IMR-90 (cell line): ENCODE measurements around the gene ZFAND2B. TPM values are rescaled to one million over a fixed set of nuclear protein-coding genes. Genes with fewer than 3 reads are reported as not detected.

Source experiments
- ATAC-seq: fragments of 200-7000 bp; cut with Tn5 transposase; 2 replicates; pipeline ENCODE4 v1.9.1; 2020; ENCODE audit warnings: low read depth, mild to moderate bottlenecking, moderate library complexity
- BruUV-seq: library from RNA; stranded (reverse); fragments of 400-500 nt; replicated peaks from 2 replicates; lab custom pipeline; 2021; lab: Mats Ljungman, UMichigan
- CTCF ChIA-PET: fragments of 300-600 bp; formaldehyde crosslinking; extraction: SDS; loops from one replicate; lab custom pipeline; 2021; ENCODE audit warnings: antibody characterized with exemption; lab: Yijun Ruan, JAX
- POLR2A ChIA-PET: fragments of 300-600 bp; sonication (Branson Sonifier 250); formaldehyde crosslinking; loops from one replicate; lab custom pipeline; 2022; ENCODE audit warnings: antibody characterized with exemption; ENCODE audit not compliant: unreplicated experiment; lab: Charles Lee
- DNase-seq: peaks from one replicate; pipeline ENCODE4 v3.0.0; 2013
- H2AFZ ChIP-seq: replicated peaks from 2 replicates; pipeline ENCODE3; 2013; ENCODE audit warnings: low read length, mild to moderate bottlenecking; ENCODE audit not compliant: poor library complexity
- H2AK5ac ChIP-seq: 2 replicates; pipeline ENCODE4 v1.6.1; 2013; ENCODE audit warnings: low read depth, low read length, inconsistent platforms
- H2AK9ac ChIP-seq: replicated peaks from 2 replicates; pipeline ENCODE3; 2013; ENCODE audit warnings: mild to moderate bottlenecking, low read depth, low read length, moderate library complexity; ENCODE audit not compliant: poor library complexity
- H2BK120ac ChIP-seq: 2 replicates; pipeline ENCODE4 v1.6.1; 2013; ENCODE audit warnings: low read depth, low read length, inconsistent platforms
- H2BK15ac ChIP-seq: 3 replicates; pipeline ENCODE4 v1.6.1; 2013; ENCODE audit warnings: low read depth, low read length, inconsistent platforms
- H2BK20ac ChIP-seq: 2 replicates; pipeline ENCODE4 v1.6.1; 2013; ENCODE audit warnings: low read depth, mild to moderate bottlenecking, inconsistent platforms, low read length, moderate library complexity
- H2BK5ac ChIP-seq: 2 replicates; pipeline ENCODE4 v1.6.1; 2013; ENCODE audit warnings: mild to moderate bottlenecking, low read depth, low read length, inconsistent platforms; ENCODE audit not compliant: poor library complexity, severe bottlenecking
- H3K14ac ChIP-seq: replicated peaks from 2 replicates; pipeline ENCODE4 v1.6.1; 2013; ENCODE audit warnings: low read depth, low read length, inconsistent platforms
- H3K18ac ChIP-seq: 2 replicates; pipeline ENCODE4 v1.6.1; 2013; ENCODE audit warnings: low read depth, low read length, control low read depth
- H3K23ac ChIP-seq: 2 replicates; pipeline ENCODE4 v1.6.1; 2013; ENCODE audit warnings: low read depth, low read length, inconsistent platforms
- H3K27ac ChIP-seq: 2 replicates; pipeline ENCODE4 v1.5.1; 2013; ENCODE audit warnings: mild to moderate bottlenecking, control low read depth, low read length; ENCODE audit not compliant: insufficient read depth
- H3K27me3 ChIP-seq: 2 replicates; pipeline ENCODE4 v1.6.1; 2013; ENCODE audit warnings: low read length; ENCODE audit not compliant: control insufficient read depth, insufficient read depth
- H3K36me3 ChIP-seq: 2 replicates; pipeline ENCODE4 v1.6.1; 2013; ENCODE audit warnings: low read length, mixed read lengths; ENCODE audit not compliant: control insufficient read depth, insufficient read depth
- H3K4ac ChIP-seq: 2 replicates; pipeline ENCODE4 v1.6.1; 2013; ENCODE audit warnings: low read depth, low read length, inconsistent platforms
- H3K4me1 ChIP-seq: 2 replicates; pipeline ENCODE4 v1.6.1; 2013; ENCODE audit warnings: low read length, mixed read lengths; ENCODE audit not compliant: control insufficient read depth, insufficient read depth
- H3K4me2 ChIP-seq: 2 replicates; pipeline ENCODE4 v1.6.1; 2013; ENCODE audit warnings: low read depth, mild to moderate bottlenecking, control low read depth, low read length, moderate library complexity
- H3K4me3 ChIP-seq: 2 replicates; pipeline ENCODE4 v1.5.1; 2013; ENCODE audit warnings: low read depth, mild to moderate bottlenecking, control low read depth, low read length, moderate library complexity; ENCODE audit not compliant: insufficient read depth
- H3K56ac ChIP-seq: 2 replicates; pipeline ENCODE4 v1.6.1; 2013; ENCODE audit warnings: low read length, inconsistent platforms; ENCODE audit not compliant: insufficient read depth; ENCODE audit errors: extremely low read depth
- H3K79me1 ChIP-seq, 2 experiments: 2 replicates each; pipeline ENCODE4 v1.6.1; 2013; ENCODE audit warnings: low read length in 2 of 2, inconsistent platforms in 1 of 2, low read depth in 1 of 2
- H3K9ac ChIP-seq: 2 replicates; pipeline ENCODE4 v1.6.1; 2013; ENCODE audit warnings: low read depth, low read length, control low read depth
- H3K9me1 ChIP-seq: 2 replicates; pipeline ENCODE4 v1.6.1; 2013; ENCODE audit warnings: low read length, inconsistent platforms; ENCODE audit not compliant: insufficient read depth
- H3K9me3 ChIP-seq: 2 replicates; pipeline ENCODE4 v1.6.1; 2013; ENCODE audit warnings: low read length; ENCODE audit not compliant: control insufficient read depth, insufficient read depth
- H4K20me1 ChIP-seq: 2 replicates; pipeline ENCODE4 v1.6.1; 2013; ENCODE audit warnings: low read length, inconsistent platforms; ENCODE audit not compliant: insufficient read depth
- H4K5ac ChIP-seq: 2 replicates; pipeline ENCODE4 v1.6.1; 2013; ENCODE audit warnings: mild to moderate bottlenecking, low read depth, low read length, control low read depth
- H4K8ac ChIP-seq, 2 experiments: 2 replicates each; pipeline ENCODE4 v1.6.1; 2013; ENCODE audit warnings: low read depth in 2 of 2, low read length in 2 of 2, control low read depth in 1 of 2, inconsistent platforms in 1 of 2
- H4K91ac ChIP-seq: 2 replicates; pipeline ENCODE4 v1.6.1; 2013; ENCODE audit warnings: low read depth, low read length, inconsistent platforms; ENCODE audit not compliant: insufficient read depth
- BHLHE40 ChIP-seq: fragments of 150-350 bp; IDR thresholded peaks from 2 replicates; pipeline ENCODE4 v1.6.1; 2016; ENCODE audit warnings: mild to moderate bottlenecking, low read depth, low read length
- CHD1 ChIP-seq: IDR thresholded peaks from 2 replicates; pipeline ENCODE4 v1.6.1; 2012; ENCODE audit warnings: low read depth, low read length, improper control_type of control experiment
- FOS ChIP-seq: fragments of 150-350 bp; IDR thresholded peaks from 2 replicates; pipeline ENCODE4 v1.6.1; 2016; ENCODE audit warnings: low read depth, low read length
- MAFK ChIP-seq: IDR thresholded peaks from 2 replicates; pipeline ENCODE4 v1.6.1; 2012; ENCODE audit warnings: low read depth, low read length, improper control_type of control experiment
- MAZ ChIP-seq: IDR thresholded peaks from 2 replicates; pipeline ENCODE4 v1.6.1; 2012; ENCODE audit warnings: low read depth, mild to moderate bottlenecking, low read length, improper control_type of control experiment, moderate library complexity, borderline replicate concordance
- MXI1 ChIP-seq: IDR thresholded peaks from 2 replicates; pipeline ENCODE4 v1.6.1; 2012; ENCODE audit warnings: low read depth, mild to moderate bottlenecking, low read length, moderate library complexity, borderline replicate concordance
- NFE2L2 ChIP-seq: fragments of 150-350 bp; IDR thresholded peaks from 2 replicates; pipeline ENCODE4 v1.6.1; 2016; ENCODE audit warnings: low read depth, mild to moderate bottlenecking, low read length
- RAD21 ChIP-seq: IDR thresholded peaks from 2 replicates; pipeline ENCODE4 v1.6.1; 2012; ENCODE audit warnings: low read length, improper control_type of control experiment
- RCOR1 ChIP-seq: IDR thresholded peaks from 2 replicates; pipeline ENCODE4 v1.6.1; 2012; ENCODE audit warnings: mild to moderate bottlenecking, low read length, improper control_type of control experiment; ENCODE audit not compliant: insufficient replicate concordance
- RFX5 ChIP-seq: IDR thresholded peaks from 2 replicates; pipeline ENCODE4 v1.8.0; 2012; ENCODE audit warnings: low read depth, mild to moderate bottlenecking, low read length, moderate library complexity
- SMC3 ChIP-seq: fragments of 150-350 bp; IDR thresholded peaks from 2 replicates; pipeline ENCODE4 v1.6.1; 2016; ENCODE audit warnings: low read depth, mild to moderate bottlenecking, antibody characterized with exemption, low read length, moderate library complexity
- WGBS, 2 experiments: methylation state at CpG; one replicate each; pipeline versions ENCODE4 v1.1.5 to v1.1.7; 2013; ENCODE audit warnings: missing lambda C conversion rate in 2 of 2; ENCODE audit not compliant: insufficient read length in 1 of 2; ENCODE audit errors: extremely low coverage in 2 of 2; 5-methylcytosine and 5-hydroxymethylcytosine counted together
- dilution Hi-C: fragments of 300-500 bp; cut with HindIII; formaldehyde crosslinking; loops from one replicate; pipeline ENCODE4 v1.14.3; 2018; ENCODE audit warnings: low sequenced_read_pairs; ENCODE audit not compliant: unreplicated experiment
- in situ Hi-C: fragments of 300-500 bp; cut with MboI; formaldehyde crosslinking; loops from 3 replicates; pipeline ENCODE4 v1.14.3; 2019; ENCODE audit warnings: low sequenced_read_pairs, inconsistent platforms, mixed read lengths
- intact Hi-C: fragments of 100-400 bp; cut with micrococcal nuclease; formaldehyde crosslinking; loops from 2 replicates; pipeline ENCODE4 v1.10.0; 2022
- polyA plus RNA-seq, 3 experiments: library from polyadenylated mRNA; depleted of rRNA; stranded (reverse); fragments of >200 nt; gene quantifications; 2 replicates each; pipeline ENCODE4 v1.2.3, GENCODE V29; 2012; ENCODE audit warnings: low replicate concordance in 1 of 3
- total RNA-seq: library from RNA; depleted of rRNA; stranded (reverse); fragments of >200 nt; gene quantifications from 2 replicates; pipeline ENCODE4 v1.2.3, GENCODE V29; 2012
- TF ChIP-seq, protein P1 (sequence below): conservative IDR thresholded peaks from 2 replicates; pipeline ENCODE4 v1.5.1; 2012; ENCODE audit warnings: mild to moderate bottlenecking, low read depth, low read length, improper control_type of control experiment
- TF ChIP-seq, protein P2 (sequence below): fragments of 150-350 bp; IDR thresholded peaks from 2 replicates; pipeline ENCODE4 v1.6.1; 2016; ENCODE audit warnings: low read depth, mild to moderate bottlenecking, low read length, moderate library complexity, borderline replicate concordance
- TF ChIP-seq, protein P3 (sequence below): fragments of 150-350 bp; IDR thresholded peaks from 2 replicates; pipeline ENCODE4 v1.6.1; 2017; ENCODE audit warnings: mild to moderate bottlenecking, antibody characterized with exemption, low read length, low read depth

The ZFAND2B gene
- total and polyA plus RNA-seq, 2 of the 4 experiments (the other 2 are of a cell fraction), result 25.5 to 38.3 TPM

DNA sequence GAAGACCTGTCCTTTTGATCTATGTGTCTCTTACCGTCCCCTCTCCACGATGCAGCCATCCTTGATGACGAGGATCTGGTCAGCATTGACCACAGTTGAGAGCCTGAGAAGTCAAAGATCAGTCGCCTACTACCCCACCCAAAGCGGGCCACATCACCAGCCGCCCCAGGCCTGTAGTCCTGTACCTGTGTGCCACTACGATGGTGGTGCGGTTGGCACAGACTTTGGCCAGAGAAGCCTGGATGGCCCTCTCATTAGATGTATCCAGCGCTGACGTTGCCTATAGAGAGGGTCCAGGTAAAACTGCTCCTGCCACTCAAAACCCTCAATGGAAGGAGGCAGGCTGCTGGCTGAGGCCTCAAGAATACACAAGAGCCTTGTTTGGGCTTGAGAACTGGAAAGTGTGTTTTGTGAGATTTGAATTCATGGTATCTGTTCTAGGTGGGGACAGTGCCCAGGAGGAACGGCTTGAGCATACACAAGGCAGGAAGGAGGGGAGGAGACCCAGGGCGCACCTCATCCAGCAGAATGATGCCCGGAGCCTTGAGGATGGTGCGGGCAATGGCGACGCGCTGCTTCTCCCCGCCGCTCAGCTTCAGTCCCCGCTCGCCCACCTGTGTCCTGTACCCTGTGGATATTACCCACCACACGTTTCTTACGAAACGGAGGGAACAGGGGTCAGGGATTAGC, 3.8 kb downstream of the ZFAND2B start:
- DNase-seq (no peak), ATAC-seq (no peak)
- intact Hi-C loops, result no loop called here
- no peak overlapping the region for H2AFZ ChIP-seq
- no peak overlapping the region for H3K14ac ChIP-seq
- 100% methylated on average over 6 of the region's 24 CpGs; no CpG with 5 or more reads in 1 of the 2 experiments for WGBS, 2 experiments
- peaks cover 13% of the 10 kb centered on the region for H4K20me1 ChIP-seq
- POLR2A ChIA-PET, result no interaction called here
- no peak overlapping the region for H3K4ac ChIP-seq
- H4K5ac ChIP-seq, result no peak overlapping the region
- BruUV-seq, result no TSS peak
- H3K79me1 ChIP-seq, result peaks cover 5 to 29% of the 10 kb centered on the region in 2 experiments; a peak in 3 of 4 replicates
- CTCF ChIA-PET, result no interaction called here
- H2BK5ac ChIP-seq, result no peak overlapping the region
- no peak overlapping the region for H2AK5ac ChIP-seq
- H3K9me3 ChIP-seq, result no peaks in the 10 kb centered on the region
- no peak overlapping the region for H3K56ac ChIP-seq
- H3K23ac ChIP-seq, result no peak overlapping the region
- no peak overlapping the region for H3K27ac ChIP-seq
- no peak overlapping the region for H2BK120ac ChIP-seq
- no peak overlapping the region for H2BK20ac ChIP-seq
- no peaks in the 10 kb centered on the region for H3K27me3 ChIP-seq
- H3K4me1 ChIP-seq, result peaks cover 16% of the 10 kb centered on the region
- peaks cover 8% of the 10 kb centered on the region; the same call in 1 of the 2 replicates for H3K9me1 ChIP-seq
- no peak overlapping the region for H3K4me2 ChIP-seq
- in situ Hi-C loops, result no loop called here
- no peak overlapping the region for H3K9ac ChIP-seq
- H3K4me3 ChIP-seq, result no peak overlapping the region
- no peak overlapping the region for H2BK15ac ChIP-seq
- TF ChIP-seq, protein P1, sequence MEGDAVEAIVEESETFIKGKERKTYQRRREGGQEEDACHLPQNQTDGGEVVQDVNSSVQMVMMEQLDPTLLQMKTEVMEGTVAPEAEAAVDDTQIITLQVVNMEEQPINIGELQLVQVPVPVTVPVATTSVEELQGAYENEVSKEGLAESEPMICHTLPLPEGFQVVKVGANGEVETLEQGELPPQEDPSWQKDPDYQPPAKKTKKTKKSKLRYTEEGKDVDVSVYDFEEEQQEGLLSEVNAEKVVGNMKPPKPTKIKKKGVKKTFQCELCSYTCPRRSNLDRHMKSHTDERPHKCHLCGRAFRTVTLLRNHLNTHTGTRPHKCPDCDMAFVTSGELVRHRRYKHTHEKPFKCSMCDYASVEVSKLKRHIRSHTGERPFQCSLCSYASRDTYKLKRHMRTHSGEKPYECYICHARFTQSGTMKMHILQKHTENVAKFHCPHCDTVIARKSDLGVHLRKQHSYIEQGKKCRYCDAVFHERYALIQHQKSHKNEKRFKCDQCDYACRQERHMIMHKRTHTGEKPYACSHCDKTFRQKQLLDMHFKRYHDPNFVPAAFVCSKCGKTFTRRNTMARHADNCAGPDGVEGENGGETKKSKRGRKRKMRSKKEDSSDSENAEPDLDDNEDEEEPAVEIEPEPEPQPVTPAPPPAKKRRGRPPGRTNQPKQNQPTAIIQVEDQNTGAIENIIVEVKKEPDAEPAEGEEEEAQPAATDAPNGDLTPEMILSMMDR, result no peak
- TF ChIP-seq MXI1 (no peak), MAZ (no peak), FOS (no peak), CHD1 (no peak), NFE2L2 (no peak), RAD21 (no peak), BHLHE40 (no peak), RFX5 (no peak), MAFK (no peak), RCOR1 (no peak), SMC3 (no peak)
- TF ChIP-seq, protein P2, sequence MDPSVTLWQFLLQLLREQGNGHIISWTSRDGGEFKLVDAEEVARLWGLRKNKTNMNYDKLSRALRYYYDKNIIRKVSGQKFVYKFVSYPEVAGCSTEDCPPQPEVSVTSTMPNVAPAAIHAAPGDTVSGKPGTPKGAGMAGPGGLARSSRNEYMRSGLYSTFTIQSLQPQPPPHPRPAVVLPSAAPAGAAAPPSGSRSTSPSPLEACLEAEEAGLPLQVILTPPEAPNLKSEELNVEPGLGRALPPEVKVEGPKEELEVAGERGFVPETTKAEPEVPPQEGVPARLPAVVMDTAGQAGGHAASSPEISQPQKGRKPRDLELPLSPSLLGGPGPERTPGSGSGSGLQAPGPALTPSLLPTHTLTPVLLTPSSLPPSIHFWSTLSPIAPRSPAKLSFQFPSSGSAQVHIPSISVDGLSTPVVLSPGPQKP, result no peak
- TF ChIP-seq, protein P3, sequence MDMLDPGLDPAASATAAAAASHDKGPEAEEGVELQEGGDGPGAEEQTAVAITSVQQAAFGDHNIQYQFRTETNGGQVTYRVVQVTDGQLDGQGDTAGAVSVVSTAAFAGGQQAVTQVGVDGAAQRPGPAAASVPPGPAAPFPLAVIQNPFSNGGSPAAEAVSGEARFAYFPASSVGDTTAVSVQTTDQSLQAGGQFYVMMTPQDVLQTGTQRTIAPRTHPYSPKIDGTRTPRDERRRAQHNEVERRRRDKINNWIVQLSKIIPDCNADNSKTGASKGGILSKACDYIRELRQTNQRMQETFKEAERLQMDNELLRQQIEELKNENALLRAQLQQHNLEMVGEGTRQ, result no peak
- no peak overlapping the region for H3K18ac ChIP-seq
- dilution Hi-C loops, result no loop called here
- H4K8ac ChIP-seq, result no peak overlapping the region
- peak overlapping the region; percentile 47 for H2AK9ac ChIP-seq
- H3K36me3 ChIP-seq, result peaks cover 54% of the 10 kb centered on the region
- no peak overlapping the region for H4K91ac ChIP-seq
